SIG-M5 (cell line): ENCODE data around the gene MACROD2.
"Not testable (repeated sequence)": the region's sequence is repeated elsewhere in the genome, so short reads cannot be mapped to it uniquely, and the experiment has no call there.

Experiments used
- DNase-seq: peaks from one replicate; lab custom pipeline; 2025; lab: John Stamatoyannopoulos, UW

Gene MACROD2

GRCh38 chr20:14992961-14993360, 997.6 kb downstream of the MACROD2 start:
- no peak for DNase-seq

- no peak for DNase-seq
Observed at GRCh38 chr20:14996883-14997672, 1001.8 kb downstream of the MACROD2 start.

DNA sequence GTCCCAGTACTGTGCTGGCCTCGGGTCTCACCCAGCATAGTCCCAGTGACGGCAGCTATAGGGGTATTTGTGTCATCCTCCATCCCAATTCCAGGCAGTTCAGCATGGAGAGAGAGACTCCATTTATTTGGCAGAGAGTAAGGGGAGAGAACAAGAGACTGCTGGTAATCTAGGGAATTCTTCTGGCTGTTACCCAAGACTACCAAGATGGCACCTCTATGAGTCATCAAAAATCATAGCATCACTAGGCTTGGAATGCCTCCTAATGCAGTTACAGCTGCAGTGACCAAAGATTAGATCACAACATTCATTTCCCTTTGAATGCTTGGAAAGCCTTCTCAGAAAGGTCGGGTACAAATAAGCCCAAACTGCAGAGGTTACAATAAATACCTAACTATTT, 1002.5 kb downstream of the MACROD2 start:
- no peak for DNase-seq

DNA sequence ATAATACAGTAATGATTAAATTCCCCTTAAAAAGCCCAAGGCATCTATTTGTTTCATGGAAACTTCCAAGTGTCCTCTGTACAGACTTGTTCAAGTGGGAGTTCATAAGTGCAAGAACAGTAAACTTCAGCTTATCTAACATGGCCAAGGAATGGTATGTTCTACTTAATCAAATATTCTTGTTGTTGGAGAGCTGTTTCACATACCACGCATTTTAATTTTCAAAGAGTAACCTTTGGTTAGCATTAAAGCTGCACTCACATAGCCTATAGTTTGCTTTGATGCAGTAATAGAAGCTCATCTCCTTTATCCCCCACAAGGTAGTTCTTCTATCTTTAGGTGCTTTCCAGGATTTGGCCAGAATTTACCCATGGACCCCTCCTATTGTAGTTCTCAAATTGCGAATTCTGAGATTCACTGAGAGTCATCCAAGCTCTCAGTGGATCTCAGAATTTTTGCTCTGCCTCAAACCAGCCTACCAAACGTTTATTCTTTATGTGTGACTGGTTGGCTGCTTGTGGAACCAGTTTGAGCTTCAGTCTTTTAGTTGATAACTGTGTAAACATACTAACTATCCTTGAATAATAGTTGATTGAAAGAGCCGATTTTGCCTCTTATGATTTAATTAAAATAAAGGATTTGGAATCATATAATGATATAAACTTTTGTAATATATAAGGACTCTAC, 1010.1 kb downstream of the MACROD2 start:
- DNase-seq: no peak

DNA sequence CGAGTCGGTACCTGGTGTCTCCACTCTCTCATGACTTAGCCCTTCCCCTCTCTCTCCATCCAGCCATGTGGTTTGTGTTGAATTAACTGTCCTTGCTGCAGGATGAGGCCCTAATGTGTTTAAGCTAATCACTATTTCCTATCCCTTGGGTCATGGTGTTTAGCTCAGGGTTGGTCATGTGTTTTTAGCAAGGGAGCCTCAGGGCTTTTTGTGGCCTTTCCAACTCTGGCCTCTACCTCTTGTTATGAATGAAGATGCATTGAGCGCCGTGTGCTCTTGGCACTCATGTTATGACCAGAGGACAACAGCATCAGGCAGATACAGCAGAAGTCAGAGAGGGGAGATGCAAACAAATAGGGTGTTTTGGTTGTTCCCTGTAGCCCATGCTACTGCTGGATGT, 1016.3 kb downstream of the MACROD2 start:
- DNase-seq: no peak

DNA sequence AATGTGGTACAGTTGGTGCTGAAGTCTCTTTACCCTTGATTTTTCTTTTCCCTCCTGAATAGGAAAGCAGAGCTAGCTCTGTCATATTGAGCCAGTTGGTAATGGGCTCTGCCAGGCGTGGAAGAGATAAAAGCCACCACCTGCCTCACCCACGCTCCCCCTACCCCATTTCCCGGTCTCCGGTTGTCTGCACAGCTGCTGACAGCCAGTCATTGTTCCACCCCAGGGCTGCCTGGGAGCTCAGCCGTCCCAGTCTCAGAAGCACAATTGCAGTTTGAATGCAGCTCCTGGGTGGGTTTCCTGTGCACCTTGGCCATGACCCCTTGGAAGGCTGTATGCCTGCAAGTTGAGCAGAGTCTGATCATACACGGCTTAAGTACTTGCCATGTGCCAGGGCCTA, 1017.2 kb downstream of the MACROD2 start:
- no peak for DNase-seq

DNA sequence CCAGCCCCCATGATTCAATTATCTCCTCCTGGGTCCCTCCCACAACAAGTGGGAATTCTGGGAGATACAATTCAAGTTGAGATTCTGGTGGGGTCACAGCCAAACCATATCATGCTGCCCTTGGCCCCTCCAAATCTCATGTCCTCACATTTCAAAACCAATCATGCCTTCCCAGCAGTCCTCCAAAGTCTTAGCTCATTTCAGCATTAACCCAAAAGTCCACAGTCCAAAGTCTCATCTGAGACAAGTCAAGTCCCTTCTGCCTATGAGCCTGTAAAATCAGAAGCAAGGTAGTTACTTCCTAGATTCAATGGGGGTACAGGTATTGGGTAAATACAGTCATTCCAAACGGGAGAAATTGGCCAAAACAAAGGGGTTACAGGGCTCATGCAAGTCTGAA, 1021.6 kb downstream of the MACROD2 start:
- DNase-seq: not testable (repeated sequence)

DNA sequence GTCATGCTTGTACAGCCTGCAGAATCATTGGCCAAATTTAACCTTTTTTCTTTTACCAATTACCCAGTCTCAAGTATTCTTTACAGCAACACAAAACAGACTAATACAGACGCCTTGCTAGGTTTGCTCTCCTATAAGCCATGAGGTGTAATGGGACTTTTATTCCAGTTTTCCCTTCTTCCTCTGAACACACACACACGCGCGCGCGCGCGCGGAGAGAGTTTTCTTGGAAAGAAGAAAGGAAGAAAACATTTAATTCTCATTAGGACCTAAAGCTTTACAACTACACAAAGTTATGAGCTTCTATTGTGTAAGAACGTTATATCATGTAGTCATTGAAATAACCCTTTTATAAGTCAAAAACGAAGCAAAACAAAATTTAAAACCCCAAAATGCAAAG, 1023.6 kb downstream of the MACROD2 start:
- no peak for DNase-seq

DNA sequence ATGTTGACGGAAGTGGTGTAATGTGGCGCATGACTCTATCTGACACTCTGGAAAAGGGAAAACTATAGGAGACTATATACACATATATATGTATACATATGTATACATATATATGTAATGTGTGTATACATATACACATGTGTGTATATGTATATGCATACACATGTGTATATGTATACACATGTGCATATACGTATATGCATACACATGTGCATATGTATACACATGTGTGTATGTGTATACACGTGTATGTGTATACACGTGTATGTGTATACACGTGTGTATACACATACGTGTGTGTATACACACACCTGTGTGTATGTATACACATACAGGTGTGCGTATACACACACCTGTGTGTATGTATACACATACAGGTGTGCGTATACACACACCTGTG, 1025.5 kb downstream of the MACROD2 start:
- DNase-seq: no peak

GRCh38 chr20:15022921-15023320, 1027.6 kb downstream of the MACROD2 start:
- no peak for DNase-seq

- no peak for DNase-seq
Observed at GRCh38 chr20:15026759-15027158, 1031.4 kb downstream of the MACROD2 start.

- no peak for DNase-seq
Observed at GRCh38 chr20:15030826-15031225, 1035.5 kb downstream of the MACROD2 start.

DNA sequence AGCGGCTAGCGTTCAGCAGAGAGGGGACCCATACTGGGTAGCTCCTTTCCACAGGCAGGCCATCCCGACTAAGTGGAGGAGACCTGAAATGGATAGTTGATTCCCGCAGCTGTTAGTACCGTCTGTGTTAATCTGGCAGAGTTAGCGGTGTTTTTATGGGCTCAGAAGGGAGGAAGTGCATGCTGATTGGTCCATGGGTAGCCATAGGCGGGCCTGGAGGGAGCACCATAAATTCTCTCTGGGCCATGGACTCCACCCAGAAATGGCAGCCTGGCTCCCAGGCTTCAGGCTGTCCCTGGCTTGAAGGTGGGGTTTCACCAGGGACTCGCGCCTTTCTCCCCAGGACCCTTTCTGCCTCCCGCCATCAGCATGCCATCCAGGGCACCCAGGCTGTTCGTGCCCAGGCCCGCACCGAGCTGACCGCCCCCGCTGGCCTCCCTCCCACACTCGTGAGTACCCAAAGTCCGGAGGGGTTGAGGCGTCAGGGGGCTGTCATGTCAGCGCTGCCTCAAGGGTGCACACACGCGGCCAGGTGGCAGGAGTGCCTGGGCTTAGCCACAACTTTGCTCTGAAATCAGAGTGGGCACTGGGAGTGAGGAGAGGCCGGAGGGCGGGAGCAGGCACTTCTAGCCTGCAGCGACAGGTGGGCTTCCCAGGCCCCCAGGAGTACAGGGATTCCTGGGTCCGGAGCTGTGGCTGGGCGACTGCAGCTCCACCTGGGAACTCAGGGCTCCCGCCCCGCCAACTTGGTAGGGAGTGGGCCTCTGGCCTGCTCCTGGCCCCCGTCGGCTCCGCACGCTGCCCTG, 1036.4 kb downstream of the MACROD2 start:
- DNase-seq: no peak

DNA sequence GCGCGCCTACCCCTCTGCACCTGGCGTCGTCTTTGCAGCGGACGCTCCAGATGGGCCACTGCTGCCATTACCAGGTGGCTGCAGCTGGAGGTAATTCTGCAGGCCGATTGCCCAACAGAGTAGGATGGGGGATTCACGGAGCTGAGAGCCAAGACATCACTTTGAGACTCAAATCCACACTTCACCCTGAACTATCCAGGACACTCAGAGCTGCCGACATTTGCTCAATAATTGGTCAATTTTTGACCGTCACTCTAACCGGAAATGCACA, 1037.0 kb downstream of the MACROD2 start:
- no peak for DNase-seq

DNA sequence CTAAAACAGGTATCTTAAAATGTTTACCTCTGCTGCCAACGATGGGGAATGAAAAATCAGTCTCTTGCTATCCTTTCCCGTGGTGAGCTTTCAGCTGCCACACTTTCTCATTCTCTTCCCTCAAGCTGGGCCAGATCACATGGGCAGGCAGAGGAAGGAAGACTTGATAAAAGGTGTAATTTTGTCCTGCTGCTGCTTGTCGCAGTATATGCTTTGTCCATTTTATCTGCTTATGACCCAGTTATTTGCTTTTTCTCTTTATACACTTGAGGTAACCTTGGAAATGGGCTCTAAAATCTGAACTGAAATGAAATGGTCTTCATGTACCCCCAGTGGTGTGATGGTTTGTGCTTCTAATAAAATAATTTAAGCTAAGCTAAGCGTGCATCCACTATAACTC, 1038.0 kb downstream of the MACROD2 start:
- no peak for DNase-seq

DNA sequence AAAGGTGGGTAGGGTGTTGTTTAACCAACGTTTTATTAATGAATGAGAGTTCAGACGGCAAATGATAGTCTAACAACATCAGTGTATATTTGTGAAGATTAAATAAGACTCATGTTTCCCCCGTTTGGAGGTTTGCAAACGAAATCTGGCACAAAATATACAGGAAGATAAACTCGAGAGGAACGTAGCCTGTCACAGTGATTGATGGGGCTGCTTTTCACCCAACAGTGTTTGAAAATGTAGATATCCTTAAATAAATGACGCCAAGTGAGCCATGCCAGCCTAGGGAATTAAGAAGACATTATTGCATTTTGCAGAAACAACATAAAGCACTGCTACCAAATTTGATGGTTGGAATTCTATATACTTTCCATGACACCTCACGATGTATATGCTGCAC, 1038.6 kb downstream of the MACROD2 start:
- no peak for DNase-seq

DNA sequence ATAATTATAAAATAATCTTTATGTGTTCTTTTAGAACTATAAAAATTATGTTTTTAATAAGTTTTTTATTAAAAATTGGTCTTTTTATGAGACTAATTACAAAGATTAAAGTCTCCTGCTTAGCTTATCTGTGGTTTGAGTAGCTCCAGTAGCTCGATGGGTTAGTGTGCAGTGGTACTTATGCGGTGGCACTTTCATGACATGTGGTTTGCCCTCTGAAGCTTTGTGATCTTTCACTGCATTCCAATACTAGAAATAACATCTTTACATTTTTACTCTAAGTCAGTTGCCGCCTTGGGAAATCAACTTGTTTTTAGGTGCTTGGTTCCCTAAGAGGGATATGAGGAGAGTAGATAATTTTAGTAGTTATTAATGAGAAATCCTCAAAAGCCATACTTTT, 1041.6 kb downstream of the MACROD2 start:
- no peak for DNase-seq

DNA sequence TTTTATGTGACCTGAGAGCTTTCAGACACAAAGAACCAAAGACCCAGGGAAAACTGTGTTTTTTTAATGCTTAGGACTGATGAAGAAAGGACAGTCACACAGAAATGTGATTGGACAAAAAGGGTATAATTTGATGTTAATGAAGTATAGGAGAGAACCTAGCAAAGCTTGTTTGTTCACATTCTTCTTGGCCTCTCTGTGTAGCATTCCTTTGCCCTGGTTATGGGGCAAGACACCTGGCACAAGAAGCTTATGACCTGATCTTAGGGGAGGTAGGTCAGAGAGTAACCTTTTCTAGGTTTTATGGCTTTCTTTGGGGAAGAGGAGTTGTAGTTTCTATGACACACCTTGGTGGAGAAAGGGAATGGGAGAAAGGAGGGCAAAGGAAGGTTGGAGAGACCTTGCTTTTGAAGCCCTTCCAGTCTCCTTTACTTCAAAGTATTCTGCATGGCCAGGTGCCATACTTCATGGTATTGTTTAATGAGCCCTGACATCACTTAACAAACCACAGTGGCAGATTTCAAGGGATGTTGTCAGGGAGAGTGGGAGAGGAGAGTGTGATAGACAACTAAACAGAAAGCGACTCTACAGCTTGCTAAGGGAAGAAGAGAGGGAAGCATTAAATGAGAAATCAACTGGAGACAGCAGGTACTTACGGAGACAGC, 1043.9 kb downstream of the MACROD2 start:
- DNase-seq: no peak

- no peak for DNase-seq
Observed at GRCh38 chr20:15042723-15043122, 1047.4 kb downstream of the MACROD2 start.

DNA sequence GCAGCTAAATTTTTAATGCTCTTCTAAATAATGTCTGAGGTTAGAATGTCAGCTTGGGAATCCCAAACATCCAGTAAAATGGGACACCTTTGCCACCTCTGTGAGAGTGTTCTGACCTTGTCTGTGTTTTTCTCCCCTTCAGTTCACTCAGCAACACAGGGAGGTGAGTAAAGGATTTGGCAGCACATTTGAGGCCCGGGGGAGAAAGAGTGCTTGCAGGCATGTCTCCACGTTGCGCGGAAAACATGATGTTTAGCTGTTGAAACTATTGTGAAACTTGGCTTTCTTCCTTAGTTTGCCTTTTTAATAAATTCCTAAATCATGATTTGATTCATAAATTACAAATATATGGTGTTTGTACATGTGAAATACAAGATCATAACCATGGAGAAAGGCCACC, 1049.9 kb downstream of the MACROD2 start:
- DNase-seq: no peak

DNA sequence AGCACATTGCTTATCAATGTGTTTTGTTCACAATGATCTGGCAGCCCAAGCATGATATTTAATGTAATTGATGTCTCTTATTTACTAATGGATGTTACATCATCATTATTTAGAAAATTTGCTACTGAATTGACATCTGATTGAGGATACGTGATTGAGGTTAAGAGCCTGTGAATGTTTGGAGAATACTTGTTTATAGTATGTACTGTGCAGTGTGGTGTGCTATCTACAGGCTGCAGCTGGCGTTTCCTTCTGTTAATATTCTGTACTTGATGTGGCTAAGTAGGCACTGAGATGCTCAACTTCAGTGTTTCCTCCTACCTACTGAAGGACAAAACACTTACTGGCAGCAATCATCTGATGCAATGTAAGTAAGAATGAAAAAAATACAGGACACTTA, 1051.7 kb downstream of the MACROD2 start:
- DNase-seq: no peak

DNA sequence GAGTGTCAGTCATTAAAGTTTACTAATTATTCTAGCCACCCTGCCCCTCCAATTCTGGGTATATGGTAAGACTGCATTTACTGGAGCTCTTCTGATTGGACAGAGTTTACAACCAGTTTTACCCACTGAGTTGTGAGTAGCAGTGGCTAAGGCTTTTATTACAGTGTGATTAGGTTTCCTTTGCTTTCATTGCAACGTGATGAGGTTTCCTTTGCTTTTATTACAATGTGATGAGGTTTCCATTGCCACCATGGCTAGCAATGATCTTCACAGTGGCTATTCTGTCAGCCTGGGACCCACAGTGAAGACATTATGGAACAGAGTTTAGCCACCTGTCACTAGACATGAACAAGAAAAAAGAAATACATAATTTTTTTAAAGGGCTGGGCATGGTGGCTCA, 1052.3 kb downstream of the MACROD2 start:
- no peak for DNase-seq

DNA sequence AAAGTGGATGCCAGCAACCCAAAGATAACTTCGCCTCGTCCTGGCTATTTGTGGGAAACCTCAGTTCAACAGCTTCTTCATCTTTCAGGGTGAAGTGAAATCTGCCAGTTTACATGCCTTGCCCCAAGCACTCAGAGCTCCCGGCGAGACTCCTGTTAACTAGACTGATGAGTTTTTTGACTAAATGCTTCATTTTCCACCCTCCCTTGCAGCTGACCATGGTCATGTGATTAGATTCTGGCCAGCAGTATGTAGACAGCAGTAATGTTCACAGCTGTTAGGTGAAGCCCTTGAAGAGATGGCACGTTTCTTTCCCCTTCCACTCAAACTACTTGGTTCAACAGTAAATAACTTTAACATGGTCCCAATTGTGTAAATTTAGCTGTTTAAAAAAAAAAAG, 1060.9 kb downstream of the MACROD2 start:
- DNase-seq: no peak
